Common myeloid progenitor, CD34-positive (primary cell): ENCODE measurements around the gene CGN.
A peak's percentile ranks its signal among the peaks of the same experiment; 100 is the strongest.

ENCODE experiments used
- CTCF ChIA-PET: fragments of 350-600 bp; sonication (Branson Sonifier 250); formaldehyde crosslinking; loops from one replicate; lab custom pipeline; 2021; ENCODE audit warnings: antibody characterized with exemption; lab: Charles Lee
- POLR2A ChIA-PET: fragments of 350-600 bp; sonication (Branson Sonifier 250); formaldehyde crosslinking; loops from one replicate; lab custom pipeline; 2021; ENCODE audit warnings: antibody characterized with exemption; lab: Charles Lee
- DNase-seq, 3 donors: peaks; one replicate each; pipeline versions ENCODE4 v3.0.0 to v3.0.0-alpha.2; 2013
- H3K27ac ChIP-seq, 2 experiments: 1 replicate in 1 of 2; 2 replicates in 1 of 2; pipeline ENCODE4 v1.7.0; 2013; ENCODE audit warnings: inconsistent platforms in 2 of 2, low read length in 2 of 2, mild to moderate bottlenecking in 2 of 2, low read depth in 1 of 2, moderate library complexity in 1 of 2; ENCODE audit not compliant: severe bottlenecking in 2 of 2, insufficient read depth in 1 of 2, poor library complexity in 1 of 2
- H3K27me3 ChIP-seq, 5 experiments: replicated peaks in 2 of 5; 1 replicate in 3 of 5; 2 replicates in 2 of 5; pipeline versions ENCODE4 v1.6.1 to v1.7.0; 2013; ENCODE audit warnings: low read length in 4 of 5, mild to moderate bottlenecking in 2 of 5, moderate library complexity in 2 of 5, inconsistent platforms in 1 of 5; ENCODE audit not compliant: insufficient read depth in 5 of 5, control insufficient read depth in 4 of 5
- H3K36me3 ChIP-seq, 4 experiments: 1 replicate in 2 of 4; 2 replicates in 2 of 4; pipeline versions ENCODE4 v1.6.1 to v1.7.0; 2013; ENCODE audit warnings: low read length in 3 of 4, control low read depth in 1 of 4, mild to moderate bottlenecking in 1 of 4; ENCODE audit not compliant: control insufficient read depth in 4 of 4, insufficient read depth in 4 of 4
- H3K4me1 ChIP-seq, 4 experiments: 1 replicate in 3 of 4; 2 replicates in 1 of 4; pipeline versions ENCODE4 v1.6.1 to v1.7.1; 2013; ENCODE audit warnings: low read length in 3 of 4, mild to moderate bottlenecking in 3 of 4, control low read depth in 1 of 4, inconsistent platforms in 1 of 4, moderate library complexity in 1 of 4; ENCODE audit not compliant: control insufficient read depth in 4 of 4, insufficient read depth in 4 of 4; ENCODE audit errors: control extremely low read depth in 1 of 4
- H3K4me3 ChIP-seq, 7 experiments: 1 replicate in 4 of 7; 2 replicates in 3 of 7; pipeline versions ENCODE4 v1.5.1 to v1.7.0; 2013; ENCODE audit warnings: mild to moderate bottlenecking in 7 of 7, low read length in 6 of 7, moderate library complexity in 6 of 7, inconsistent platforms in 2 of 7, low read depth in 2 of 7, control low read depth in 1 of 7; ENCODE audit not compliant: insufficient read depth in 4 of 7, control insufficient read depth in 1 of 7; ENCODE audit errors: extremely low read depth in 1 of 7
- H3K9me3 ChIP-seq, 5 experiments: 1 replicate in 4 of 5; 2 replicates in 1 of 5; pipeline versions ENCODE4 v1.6.1 to v1.7.1; 2013; ENCODE audit warnings: low read length in 4 of 5, mild to moderate bottlenecking in 2 of 5, inconsistent platforms in 1 of 5, low read depth in 1 of 5, moderate library complexity in 1 of 5; ENCODE audit not compliant: control insufficient read depth in 4 of 5, insufficient read depth in 2 of 5; ENCODE audit errors: control extremely low read depth in 1 of 5
- WGBS: methylation state at CpG from one replicate; pipeline ENCODE4 v1.1.5; 2013; ENCODE audit not compliant: insufficient coverage; 5-methylcytosine and 5-hydroxymethylcytosine counted together

Gene CGN

GRCh38 chr1:151535326-151536271 is 24.4 kb downstream of the CGN start:
- 100% methylated on average over 5 of the region's 6 CpGs for WGBS
- no peak overlapping the region for H3K27ac ChIP-seq
- H3K4me1 ChIP-seq, result peaks cover 6 to 13% (median 11%) of the 10 kb centered on the region in 4 experiments
- POLR2A ChIA-PET, result no interaction called here
- H3K27me3 ChIP-seq, result no peaks in the 10 kb centered on the region
- CTCF ChIA-PET, result interaction anchor here (0.7 to 1.7 kb wide), 4 partner anchors 58 to 198 kb away, joined by 3 to 9 read pairs (median 3); partner anchors contain the start of gene RIIAD1
- H3K4me3 ChIP-seq, result no peak overlapping the region
- H3K36me3 ChIP-seq, result no peaks in the 10 kb centered on the region
- DNase-seq, result no peak
- no peaks in the 10 kb centered on the region for H3K9me3 ChIP-seq

- DNase-seq, result no peak
- Histone ChIP-seq H3K9me3 (no peaks in the 10 kb centered on the region), H3K27ac (no peak overlapping the region), H3K36me3 (no peaks in the 10 kb centered on the region), H3K4me3 (no peak overlapping the region), H3K27me3 (peaks cover 0 to 2% (median 0%) of the 10 kb centered on the region in 5 experiments), H3K4me1 (peaks cover 6 to 21% (median 20%) of the 10 kb centered on the region in 4 experiments)
- WGBS, result 100% methylated on average over 5 of the region's 7 CpGs
- ChIA-PET CTCF (interaction anchor here (0.8 to 1.2 kb wide), 3 partner anchors 15 to 198 kb away, joined by 3 to 4 read pairs (median 3); partner anchors contain the start of gene CGN), POLR2A (no interaction called here)
Measured at GRCh38 chr1:151536499-151536898, 25.3 kb downstream of the CGN start.

GRCh38 chr1:151537112-151537511 is 25.9 kb downstream of the CGN start:
- H3K27me3 ChIP-seq, result peaks cover 0 to 9% (median 3%) of the 10 kb centered on the region in 5 experiments
- no peaks in the 10 kb centered on the region for H3K36me3 ChIP-seq
- no peak for DNase-seq
- CTCF ChIA-PET, result interaction anchor here (0.8 to 1.2 kb wide), 4 partner anchors 14 to 299 kb away, joined by 3 to 4 read pairs (median 3); partner anchors contain the start of gene CGN
- POLR2A ChIA-PET, result no interaction called here
- no peak overlapping the region for H3K27ac ChIP-seq
- H3K4me1 ChIP-seq, result peaks cover 6 to 22% (median 20%) of the 10 kb centered on the region in 4 experiments
- 96% methylated on average over 9 of the region's 9 CpGs for WGBS
- H3K9me3 ChIP-seq, result no peaks in the 10 kb centered on the region
- no peak overlapping the region for H3K4me3 ChIP-seq

- Histone ChIP-seq H3K9me3 (no peaks in the 10 kb centered on the region), H3K27ac (no peak overlapping the region), H3K36me3 (no peaks in the 10 kb centered on the region), H3K4me1 (peaks cover 6 to 22% (median 20%) of the 10 kb centered on the region in 4 experiments), H3K27me3 (peaks cover 0 to 10% (median 4%) of the 10 kb centered on the region in 5 experiments), H3K4me3 (peak overlapping the region in 6 of 7 experiments; percentile 73 to 90 (median 80))
- ChIA-PET POLR2A (interaction anchor here (0.5 to 0.6 kb wide), 3 partner anchors 17 to 290 kb away, joined by 3 to 4 read pairs (median 3); no protein-coding TSS in a partner anchor), CTCF (interaction anchor here (0.9 to 1.7 kb wide), 5 partner anchors 12 to 297 kb away, joined by 3 to 7 read pairs (median 5); no protein-coding TSS in a partner anchor)
- WGBS, result 43% methylated on average over 5 of the region's 7 CpGs
- peak; percentile 51 to 82 (median 79) for DNase-seq
Measured at GRCh38 chr1:151539321-151540020, 28.3 kb downstream of the CGN start.

GRCh38 chr1:151540021-151540981 is 29.1 kb downstream of the CGN start, which contains the start of gene TUFT1:
Gene TUFT1, plus strand, starts transcription at chr1:151540309. Its CDS starts 58 bp downstream, at chr1:151540367.
- DNase-seq, result peak; percentile 92 to 97 (median 96)
- peaks cover 6 to 22% (median 20%) of the 10 kb centered on the region in 4 experiments for H3K4me1 ChIP-seq
- H3K9me3 ChIP-seq, result no peaks in the 10 kb centered on the region
- peak within 1 kb of the TSS; percentile 73 to 90 (median 78) for H3K4me3 ChIP-seq
- CTCF ChIA-PET, result interaction anchor here (1.2 to 1.7 kb wide), 4 partner anchors 11 to 194 kb away, joined by 3 to 7 read pairs (median 4); no protein-coding TSS in a partner anchor
- H3K36me3 ChIP-seq, result no peaks in the 10 kb centered on the region
- H3K27ac ChIP-seq, result peak within 1 kb of the TSS in 1 of 2 experiments; percentile 25
- peaks cover 0 to 10% (median 4%) of the 10 kb centered on the region in 5 experiments for H3K27me3 ChIP-seq
- POLR2A ChIA-PET, result interaction anchor here (0.5 to 0.6 kb wide), 3 partner anchors 16 to 290 kb away, joined by 3 to 4 read pairs (median 3); no protein-coding TSS in a partner anchor
- under 1% methylated on average over 64 of the region's 70 CpGs for WGBS

- Histone ChIP-seq H3K4me1 (peaks cover 6 to 22% (median 20%) of the 10 kb centered on the region in 4 experiments), H3K36me3 (no peaks in the 10 kb centered on the region), H3K27me3 (peaks cover 0 to 10% (median 4%) of the 10 kb centered on the region in 5 experiments), H3K4me3 (peak overlapping the region; percentile 73 to 90 (median 78)), H3K27ac (no peak overlapping the region), H3K9me3 (no peaks in the 10 kb centered on the region)
- WGBS, result no CpG with 5 or more reads among the region's 13 CpGs
- DNase-seq, result peak in 2 of 3 donors; percentile 9 to 24
- ChIA-PET CTCF (interaction anchor here (1.2 kb wide), 1 partner anchor 295 kb away, joined by 3 read pairs; no protein-coding TSS in a partner anchor), POLR2A (no interaction called here)
Measured at GRCh38 chr1:151540982-151541377, 29.8 kb downstream of the CGN start.
